NT2/D1 (cell line): ENCODE data around the gene NACAD.

Experiments used
- DNase-seq: peaks from one replicate; pipeline ENCODE4 v3.0.0-alpha.2; 2011; ENCODE audit warnings: low read depth, low spot score
- H3K27me3 ChIP-seq: 2 replicates; pipeline ENCODE4 v1.6.0; 2011; ENCODE audit warnings: mild to moderate bottlenecking; ENCODE audit not compliant: insufficient read length, insufficient read depth
- H3K36me3 ChIP-seq: 2 replicates; pipeline ENCODE4 v1.6.1; 2011; ENCODE audit warnings: mild to moderate bottlenecking, low read length, mixed read lengths; ENCODE audit not compliant: insufficient read depth, insufficient read length
- H3K4me1 ChIP-seq: 2 replicates; pipeline ENCODE4 v1.5.1; 2011; ENCODE audit not compliant: insufficient read depth, insufficient read length
- H3K4me3 ChIP-seq: 2 replicates; pipeline ENCODE4 v1.5.1; 2011; ENCODE audit warnings: low read depth; ENCODE audit not compliant: insufficient read length
- H3K9ac ChIP-seq: 2 replicates; pipeline ENCODE4 v1.6.0; 2011; ENCODE audit warnings: low read depth; ENCODE audit not compliant: insufficient read length
- H3K9me3 ChIP-seq: 2 replicates; pipeline ENCODE4 v1.5.1; 2011; ENCODE audit warnings: mild to moderate bottlenecking, low read length; ENCODE audit not compliant: insufficient read depth
- SUZ12 ChIP-seq: IDR thresholded peaks from 2 replicates; pipeline ENCODE4 v1.6.1; 2011; ENCODE audit not compliant: insufficient read length, insufficient read depth; ENCODE audit errors: extremely low read depth
- YY1 ChIP-seq: IDR thresholded peaks from 2 replicates; pipeline ENCODE4 v1.6.1; 2011; ENCODE audit not compliant: insufficient read length, insufficient read depth
- ZNF274 ChIP-seq: IDR thresholded peaks from 2 replicates; pipeline ENCODE4 v1.6.1; 2011; ENCODE audit warnings: mild to moderate bottlenecking, low read depth, low read length

Gene NACAD

GRCh38 chr7:45069444-45070253 lies 19.1 kb downstream of the NACAD start:
- peaks cover 71% of the 10 kb centered on the region for H3K36me3 ChIP-seq
- no peak for DNase-seq
- no peak overlapping the region for H3K9ac ChIP-seq
- no peaks in the 10 kb centered on the region for H3K27me3 ChIP-seq
- peaks cover 31% of the 10 kb centered on the region for H3K4me1 ChIP-seq
- H3K9me3 ChIP-seq, result no peaks in the 10 kb centered on the region
- no peak for TF ChIP-seq SUZ12
- TF ChIP-seq ZNF274, result no peak
- TF ChIP-seq YY1, result no peak
- H3K4me3 ChIP-seq, result no peak overlapping the region

- DNase-seq, result no peak
- Histone ChIP-seq H3K36me3 (peaks cover 72% of the 10 kb centered on the region), H3K4me1 (peaks cover 23% of the 10 kb centered on the region), H3K9me3 (no peaks in the 10 kb centered on the region), H3K27me3 (no peaks in the 10 kb centered on the region), H3K9ac (no peak overlapping the region), H3K4me3 (no peak overlapping the region)
- TF ChIP-seq YY1 (no peak), SUZ12 (no peak), ZNF274 (no peak)
These were observed 20.3 kb downstream of the NACAD start for GRCh38 chr7:45068236-45069023.

GRCh38 chr7:45067582-45067981 lies 21.2 kb downstream of the NACAD start:
- no peak overlapping the region for H3K4me3 ChIP-seq
- no peak for DNase-seq
- peaks cover 15% of the 10 kb centered on the region for H3K4me1 ChIP-seq
- H3K9ac ChIP-seq, result no peak overlapping the region
- no peaks in the 10 kb centered on the region for H3K9me3 ChIP-seq
- TF ChIP-seq ZNF274 (no peak), SUZ12 (no peak), YY1 (no peak)
- H3K27me3 ChIP-seq, result no peaks in the 10 kb centered on the region
- peaks cover 66% of the 10 kb centered on the region for H3K36me3 ChIP-seq

- no peak for DNase-seq
- TF ChIP-seq ZNF274 (no peak), SUZ12 (no peak), YY1 (no peak)
- H3K4me3 ChIP-seq, result no peak overlapping the region
- no peaks in the 10 kb centered on the region for H3K27me3 ChIP-seq
- no peaks in the 10 kb centered on the region for H3K9me3 ChIP-seq
- H3K4me1 ChIP-seq, result peaks cover 7% of the 10 kb centered on the region
- H3K36me3 ChIP-seq, result peaks cover 65% of the 10 kb centered on the region
- no peak overlapping the region for H3K9ac ChIP-seq
These were observed 22.4 kb downstream of the NACAD start for GRCh38 chr7:45066409-45066808.

- Histone ChIP-seq H3K27me3 (no peaks in the 10 kb centered on the region), H3K4me3 (no peak overlapping the region), H3K9ac (no peak overlapping the region), H3K4me1 (peaks cover 2% of the 10 kb centered on the region), H3K9me3 (no peaks in the 10 kb centered on the region), H3K36me3 (peaks cover 59% of the 10 kb centered on the region)
- TF ChIP-seq YY1 (no peak), ZNF274 (no peak), SUZ12 (no peak)
- no peak for DNase-seq
These were observed 23.5 kb downstream of the NACAD start for GRCh38 chr7:45065031-45065995.

- H3K4me3 ChIP-seq, result no peak overlapping the region
- no peaks in the 10 kb centered on the region for H3K27me3 ChIP-seq
- DNase-seq, result no peak
- no peaks in the 10 kb centered on the region for H3K9me3 ChIP-seq
- H3K4me1 ChIP-seq, result peaks cover 2% of the 10 kb centered on the region
- no peak overlapping the region for H3K9ac ChIP-seq
- no peak for TF ChIP-seq ZNF274
- no peak for TF ChIP-seq SUZ12
- no peak for TF ChIP-seq YY1
- H3K36me3 ChIP-seq, result peaks cover 48% of the 10 kb centered on the region
These were observed 24.6 kb downstream of the NACAD start for GRCh38 chr7:45064047-45064725.
